DMS53 treated with DMSO at 0.1 percent for 48 hours (cell line): ENCODE measurements around the gene RNF183.
"Not testable (repeated sequence)": the region's sequence is repeated elsewhere in the genome, so short reads cannot be mapped to it uniquely, and the experiment has no call there.

Experiments
- DNase-seq: peaks from one replicate; lab custom pipeline; 2025; ENCODE audit not compliant: unreplicated experiment; lab: John Stamatoyannopoulos, UW

The RNF183 gene

GRCh38 chr9:113275157-113276131 is 27.7 kb downstream of the RNF183 start, which contains the start of the genes CDC26 and PRPF4:
TSS of gene CDC26 (minus strand) at chr9:113275572. CDS start at chr9:113272507, 3,065 bp downstream.
TSS of gene PRPF4 (plus strand) at chr9:113275658. CDS start at chr9:113275744, 86 bp downstream.
- peak; percentile 92 for DNase-seq

GRCh38 chr9:113274474-113275156 is 28.6 kb downstream of the RNF183 start:
- peak; percentile 61 for DNase-seq

- no peak for DNase-seq
Observed at GRCh38 chr9:113269871-113270270, 33.3 kb downstream of the RNF183 start.

GRCh38 chr9:113269355-113269754 is 33.8 kb downstream of the RNF183 start:
- no peak for DNase-seq

- DNase-seq = no peak
Observed at GRCh38 chr9:113267911-113268566, 35.1 kb downstream of the RNF183 start.

- no peak for DNase-seq
Observed at GRCh38 chr9:113266174-113266573, 37.0 kb downstream of the RNF183 start.

GRCh38 chr9:113261917-113262671 is 41.1 kb downstream of the RNF183 start:
- DNase-seq = no peak

GRCh38 chr9:113258282-113258681 is 44.9 kb downstream of the RNF183 start:
- no peak for DNase-seq

- no peak for DNase-seq
Observed at GRCh38 chr9:113257863-113258262, 45.3 kb downstream of the RNF183 start.

- DNase-seq = no peak
Observed at GRCh38 chr9:113255438-113255837, 47.7 kb downstream of the RNF183 start.

GRCh38 chr9:113254991-113255390 is 48.2 kb downstream of the RNF183 start:
- DNase-seq = no peak

GRCh38 chr9:113250807-113251206 is 52.4 kb downstream of the RNF183 start:
- DNase-seq = no peak

- DNase-seq = not testable (repeated sequence)
Observed at GRCh38 chr9:113249661-113250060, 53.5 kb downstream of the RNF183 start.

GRCh38 chr9:113247640-113248039 is 55.5 kb downstream of the RNF183 start:
- DNase-seq = no peak
